Measurements from ENCODE around the gene IL12A.

The IL12A gene

DNA sequence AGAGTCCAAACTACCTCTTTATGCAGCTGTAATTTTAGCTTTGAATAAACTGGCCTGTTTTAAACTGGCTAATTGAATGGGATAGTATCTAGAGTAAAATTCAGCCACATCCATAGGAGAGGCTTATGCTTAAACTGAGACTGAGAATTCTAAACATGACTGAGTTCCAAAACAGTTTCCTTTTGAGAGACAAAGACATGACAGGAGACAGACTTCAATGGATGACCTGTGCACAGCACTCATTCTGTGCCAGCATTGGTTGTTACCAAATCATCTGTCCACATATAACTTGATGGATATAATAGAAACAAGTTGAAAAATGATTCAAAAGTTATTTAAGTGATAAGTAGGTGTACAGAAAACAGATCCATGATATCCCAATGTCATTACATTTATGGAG lies 20.9 kb downstream of the IL12A start:
- H3K27ac ChIP-seq (replicated peaks): no peak overlapping the region
- DNase-seq (ENCODE audit: low read depth in 1 of 2, low spot score in 1 of 2): no peak
- no peaks in the 10 kb centered on the region for H3K27me3 ChIP-seq (ENCODE audit: insufficient read depth, poor library complexity, severe bottlenecking)
- H3K4me3 ChIP-seq (replicated peaks; ENCODE audit: insufficient read depth, low read length): no peak overlapping the region
- TF ChIP-seq, protein P1, sequence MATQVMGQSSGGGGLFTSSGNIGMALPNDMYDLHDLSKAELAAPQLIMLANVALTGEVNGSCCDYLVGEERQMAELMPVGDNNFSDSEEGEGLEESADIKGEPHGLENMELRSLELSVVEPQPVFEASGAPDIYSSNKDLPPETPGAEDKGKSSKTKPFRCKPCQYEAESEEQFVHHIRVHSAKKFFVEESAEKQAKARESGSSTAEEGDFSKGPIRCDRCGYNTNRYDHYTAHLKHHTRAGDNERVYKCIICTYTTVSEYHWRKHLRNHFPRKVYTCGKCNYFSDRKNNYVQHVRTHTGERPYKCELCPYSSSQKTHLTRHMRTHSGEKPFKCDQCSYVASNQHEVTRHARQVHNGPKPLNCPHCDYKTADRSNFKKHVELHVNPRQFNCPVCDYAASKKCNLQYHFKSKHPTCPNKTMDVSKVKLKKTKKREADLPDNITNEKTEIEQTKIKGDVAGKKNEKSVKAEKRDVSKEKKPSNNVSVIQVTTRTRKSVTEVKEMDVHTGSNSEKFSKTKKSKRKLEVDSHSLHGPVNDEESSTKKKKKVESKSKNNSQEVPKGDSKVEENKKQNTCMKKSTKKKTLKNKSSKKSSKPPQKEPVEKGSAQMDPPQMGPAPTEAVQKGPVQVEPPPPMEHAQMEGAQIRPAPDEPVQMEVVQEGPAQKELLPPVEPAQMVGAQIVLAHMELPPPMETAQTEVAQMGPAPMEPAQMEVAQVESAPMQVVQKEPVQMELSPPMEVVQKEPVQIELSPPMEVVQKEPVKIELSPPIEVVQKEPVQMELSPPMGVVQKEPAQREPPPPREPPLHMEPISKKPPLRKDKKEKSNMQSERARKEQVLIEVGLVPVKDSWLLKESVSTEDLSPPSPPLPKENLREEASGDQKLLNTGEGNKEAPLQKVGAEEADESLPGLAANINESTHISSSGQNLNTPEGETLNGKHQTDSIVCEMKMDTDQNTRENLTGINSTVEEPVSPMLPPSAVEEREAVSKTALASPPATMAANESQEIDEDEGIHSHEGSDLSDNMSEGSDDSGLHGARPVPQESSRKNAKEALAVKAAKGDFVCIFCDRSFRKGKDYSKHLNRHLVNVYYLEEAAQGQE (IDR thresholded peaks at IDR 0.05; ENCODE audit: insufficient replicate concordance, low read depth): no peak
- no peak for TF ChIP-seq GABPA (IDR thresholded peaks at IDR 0.05; ENCODE audit: low read depth)
- TF ChIP-seq, protein P2, sequence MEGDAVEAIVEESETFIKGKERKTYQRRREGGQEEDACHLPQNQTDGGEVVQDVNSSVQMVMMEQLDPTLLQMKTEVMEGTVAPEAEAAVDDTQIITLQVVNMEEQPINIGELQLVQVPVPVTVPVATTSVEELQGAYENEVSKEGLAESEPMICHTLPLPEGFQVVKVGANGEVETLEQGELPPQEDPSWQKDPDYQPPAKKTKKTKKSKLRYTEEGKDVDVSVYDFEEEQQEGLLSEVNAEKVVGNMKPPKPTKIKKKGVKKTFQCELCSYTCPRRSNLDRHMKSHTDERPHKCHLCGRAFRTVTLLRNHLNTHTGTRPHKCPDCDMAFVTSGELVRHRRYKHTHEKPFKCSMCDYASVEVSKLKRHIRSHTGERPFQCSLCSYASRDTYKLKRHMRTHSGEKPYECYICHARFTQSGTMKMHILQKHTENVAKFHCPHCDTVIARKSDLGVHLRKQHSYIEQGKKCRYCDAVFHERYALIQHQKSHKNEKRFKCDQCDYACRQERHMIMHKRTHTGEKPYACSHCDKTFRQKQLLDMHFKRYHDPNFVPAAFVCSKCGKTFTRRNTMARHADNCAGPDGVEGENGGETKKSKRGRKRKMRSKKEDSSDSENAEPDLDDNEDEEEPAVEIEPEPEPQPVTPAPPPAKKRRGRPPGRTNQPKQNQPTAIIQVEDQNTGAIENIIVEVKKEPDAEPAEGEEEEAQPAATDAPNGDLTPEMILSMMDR (IDR thresholded peaks at IDR 0.05; ENCODE audit: insufficient read depth, low read length): no peak
- no peak for TF ChIP-seq POLR2AphosphoS5 (IDR thresholded peaks at IDR 0.05; ENCODE audit: low read depth)
- no peak for TF ChIP-seq SPI1 (IDR thresholded peaks at IDR 0.05; ENCODE audit: borderline replicate concordance, low read depth)

DNA sequence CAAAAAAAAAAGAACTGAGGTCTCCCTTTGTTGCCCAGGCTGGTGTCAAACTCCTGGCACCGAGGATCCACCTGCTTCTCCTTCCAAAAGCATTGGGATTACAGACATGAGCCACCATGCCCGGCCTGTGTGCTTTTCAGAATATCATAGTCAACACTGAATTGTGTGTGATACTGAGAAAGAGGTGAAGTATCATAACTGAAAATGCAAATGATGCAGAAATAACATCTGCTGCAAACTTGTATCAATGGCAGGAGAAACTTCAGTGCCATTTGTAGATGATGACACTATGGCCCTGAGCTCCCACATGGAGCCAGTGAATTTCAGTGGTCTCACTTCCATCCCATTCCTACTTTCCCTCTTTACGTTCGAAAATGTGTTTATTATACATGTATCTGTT lies 21.9 kb downstream of the IL12A start:
- H3K27me3 ChIP-seq (ENCODE audit: insufficient read depth, poor library complexity, severe bottlenecking): no peaks in the 10 kb centered on the region
- no peak overlapping the region for H3K4me3 ChIP-seq (replicated peaks; ENCODE audit: insufficient read depth, low read length)
- DNase-seq (ENCODE audit: low read depth in 1 of 2, low spot score in 1 of 2): no peak
- H3K27ac ChIP-seq (replicated peaks): no peak overlapping the region
- TF ChIP-seq POLR2AphosphoS5 (IDR thresholded peaks at IDR 0.05; ENCODE audit: low read depth) (no peak), SPI1 (IDR thresholded peaks at IDR 0.05; ENCODE audit: borderline replicate concordance, low read depth) (no peak), GABPA (IDR thresholded peaks at IDR 0.05; ENCODE audit: low read depth) (no peak)
- TF ChIP-seq, protein P1 (IDR thresholded peaks at IDR 0.05; ENCODE audit: insufficient replicate concordance, low read depth): no peak
- TF ChIP-seq, protein P2 (IDR thresholded peaks at IDR 0.05; ENCODE audit: insufficient read depth, low read length): no peak

DNA sequence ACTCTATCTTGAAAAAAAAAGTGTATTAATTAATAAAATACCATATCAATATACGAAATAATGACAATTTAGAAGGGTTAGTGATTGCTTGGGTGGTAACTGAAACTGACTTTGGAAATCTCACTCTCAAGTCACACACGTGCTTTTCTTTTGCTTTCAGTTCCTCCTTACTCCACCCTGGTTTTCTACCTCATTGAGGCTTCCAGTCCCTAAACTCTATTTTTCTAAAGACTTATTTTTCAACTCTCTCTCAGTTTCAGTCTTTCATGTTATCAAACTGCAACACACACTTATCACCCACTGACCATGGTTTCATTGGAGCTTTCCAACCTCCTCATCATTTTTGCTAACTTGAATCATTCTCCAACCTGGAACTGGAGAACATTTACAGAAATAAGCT lies 23.5 kb downstream of the IL12A start:
- Histone ChIP-seq H3K27ac (replicated peaks) (no peak overlapping the region), H3K27me3 (ENCODE audit: insufficient read depth, poor library complexity, severe bottlenecking) (no peaks in the 10 kb centered on the region), H3K4me3 (replicated peaks; ENCODE audit: insufficient read depth, low read length) (no peak overlapping the region)
- no peak for DNase-seq (ENCODE audit: low read depth in 1 of 2, low spot score in 1 of 2)
- TF ChIP-seq SPI1 (IDR thresholded peaks at IDR 0.05; ENCODE audit: borderline replicate concordance, low read depth) (no peak), GABPA (IDR thresholded peaks at IDR 0.05; ENCODE audit: low read depth) (no peak), POLR2AphosphoS5 (IDR thresholded peaks at IDR 0.05; ENCODE audit: low read depth) (no peak)
- TF ChIP-seq, protein P1 (IDR thresholded peaks at IDR 0.05; ENCODE audit: insufficient replicate concordance, low read depth): no peak
- TF ChIP-seq, protein P2 (IDR thresholded peaks at IDR 0.05; ENCODE audit: insufficient read depth, low read length): no peak
